GM23248 (cell line): ENCODE results near the gene EDDM13.

Experiments used
- EZH2 ChIP-seq: fragments of 200-600 bp; sonication (generic); IDR thresholded peaks from 2 replicates; pipeline ENCODE4 v1.6.1; 2018; ENCODE audit warnings: antibody characterized with exemption, mild to moderate bottlenecking; ENCODE audit not compliant: insufficient read depth, poor library complexity, severe bottlenecking
- EZH2phosphoT487 ChIP-seq: fragments of 200-600 bp; sonication (generic); IDR thresholded peaks from 2 replicates; pipeline ENCODE4 v1.6.1; 2018; ENCODE audit warnings: antibody characterized with exemption, moderate library complexity, mild to moderate bottlenecking, low read depth; ENCODE audit not compliant: insufficient read depth

GRCh38 chr19:56351208-56351607 lies 78.7 kb downstream of the EDDM13 start:
- TF ChIP-seq EZH2 = no peak
- no peak for TF ChIP-seq EZH2phosphoT487
